Activated CD4-positive, alpha-beta T cell treated with anti-CD3 and anti-CD28 coated beads for 24 hours (primary cell): ENCODE results near the gene DAG1.

ENCODE experiments used
- DNase-seq, 2 donors: peaks; one replicate each; pipeline ENCODE4 v3.0.0-alpha.2; 2020; ENCODE audit warnings: low read depth in 2 of 2

Gene DAG1

DNA sequence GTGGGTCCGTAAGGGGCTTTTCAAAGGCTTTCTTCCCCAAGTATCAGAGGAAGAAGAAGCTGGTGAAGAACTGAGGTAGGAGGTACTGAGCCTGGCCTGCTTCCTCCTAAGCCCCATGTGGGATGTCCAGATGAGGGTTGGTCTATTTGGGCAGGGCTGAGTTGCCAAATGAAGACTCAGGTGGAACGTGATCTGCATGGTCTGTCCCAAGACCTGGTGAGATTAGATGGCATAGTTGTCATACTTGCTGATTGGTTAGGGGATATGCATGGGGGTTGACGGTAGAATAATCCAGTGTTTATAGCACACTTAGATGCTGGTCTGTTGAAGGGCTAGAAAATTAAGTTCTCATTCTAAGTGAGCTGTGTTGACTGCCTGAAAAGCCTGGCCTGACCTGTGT, 47.9 kb downstream of the DAG1 start:
- DNase-seq = no peak

- DNase-seq = no peak
Observed at GRCh38 chr3:49518441-49518840, 48.4 kb downstream of the DAG1 start.

GRCh38 chr3:49519296-49519695, 49.2 kb downstream of the DAG1 start:
- no peak for DNase-seq

GRCh38 chr3:49519916-49520385, 49.9 kb downstream of the DAG1 start:
- no peak for DNase-seq

DNA sequence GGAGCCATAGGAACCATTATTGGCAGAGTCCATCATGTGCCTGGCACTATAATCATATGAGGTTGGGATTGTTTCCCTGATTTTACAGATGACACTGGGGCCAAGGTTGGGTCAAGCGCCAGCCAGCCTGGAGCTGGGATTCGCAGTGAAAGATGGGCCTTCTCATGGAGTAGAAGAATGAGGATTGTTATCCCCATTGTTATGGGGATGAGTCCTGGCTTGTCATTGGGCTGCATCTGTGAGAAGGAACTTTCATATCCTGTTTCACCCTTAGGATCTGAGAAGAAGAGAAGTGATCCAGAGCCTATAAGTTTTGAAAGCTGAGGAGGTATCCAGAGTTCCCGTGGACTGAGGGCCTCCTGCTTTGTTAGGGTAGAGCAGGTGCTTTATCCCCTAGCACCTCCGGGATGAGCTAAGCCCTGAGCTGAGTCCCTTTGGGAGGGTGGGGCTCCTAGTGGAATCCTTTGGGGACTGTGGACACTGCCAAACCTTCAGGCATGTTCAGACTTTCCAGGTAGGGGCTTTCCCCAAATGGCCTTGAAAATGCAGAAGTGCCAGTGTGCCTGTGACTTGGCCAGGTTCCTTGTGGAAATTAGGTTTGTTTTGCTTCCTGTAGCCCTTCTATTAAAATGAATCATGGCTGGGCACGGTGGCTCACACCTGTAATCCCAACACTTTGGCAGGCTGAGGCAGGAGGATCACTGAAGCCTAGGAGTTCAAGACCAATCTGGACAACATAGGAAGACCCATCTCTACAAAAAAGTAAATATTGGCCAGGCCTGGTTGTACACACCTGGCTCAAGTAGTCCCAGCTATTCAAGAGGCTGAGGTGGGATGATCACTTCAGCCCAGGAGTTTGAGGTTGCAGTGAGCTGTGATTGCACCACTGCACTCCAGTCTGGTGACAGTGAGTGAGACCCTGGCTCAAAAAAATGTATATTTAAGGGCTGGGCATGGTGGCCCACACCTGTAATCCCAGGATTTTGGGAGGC, 54.0 kb downstream of the DAG1 start:
- DNase-seq = no peak

DNA sequence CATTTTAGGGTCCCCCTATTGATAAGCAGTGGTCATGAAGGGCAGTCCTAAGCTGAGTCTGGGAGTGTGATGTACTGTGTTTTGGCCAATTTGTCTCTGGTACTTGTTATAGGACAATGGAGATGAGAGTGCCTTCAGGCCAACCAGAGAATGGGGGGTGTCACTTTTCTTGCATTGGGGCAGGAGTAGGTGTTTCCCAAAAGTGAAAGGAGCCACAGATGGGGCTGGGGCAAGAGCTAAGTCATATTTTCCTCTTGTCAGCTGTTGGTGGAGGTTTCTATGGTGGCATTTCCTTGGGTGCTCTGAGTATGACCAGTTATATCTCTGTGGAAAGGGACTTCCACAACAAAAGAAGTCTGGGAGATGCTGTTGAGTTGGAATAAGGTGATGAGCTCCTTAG, 59.5 kb downstream of the DAG1 start:
- DNase-seq = no peak

DNA sequence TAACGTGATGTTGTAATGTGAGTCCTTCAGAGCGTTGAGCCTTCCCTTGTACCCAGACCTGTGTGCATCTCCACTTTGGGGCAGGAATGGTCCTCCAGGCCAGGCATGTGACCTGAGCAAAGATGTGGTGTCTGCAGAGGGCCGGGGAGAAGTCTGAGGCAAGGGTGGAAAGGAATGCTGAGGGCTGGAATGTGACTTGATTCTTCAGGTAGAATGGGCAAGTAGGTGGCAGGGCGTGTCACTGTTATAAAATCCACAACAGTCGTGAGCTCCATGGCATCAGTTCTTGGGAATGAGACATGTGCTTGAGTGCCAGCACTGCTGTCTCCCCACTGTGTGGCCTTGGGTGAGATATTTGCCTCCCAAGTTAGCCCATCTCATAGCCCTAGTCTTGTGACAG, 60.2 kb downstream of the DAG1 start:
- DNase-seq = no peak

- no peak for DNase-seq
Observed at GRCh38 chr3:49530701-49531100, 60.6 kb downstream of the DAG1 start.

GRCh38 chr3:49531218-49531617, 61.2 kb downstream of the DAG1 start:
- no peak for DNase-seq

DNA sequence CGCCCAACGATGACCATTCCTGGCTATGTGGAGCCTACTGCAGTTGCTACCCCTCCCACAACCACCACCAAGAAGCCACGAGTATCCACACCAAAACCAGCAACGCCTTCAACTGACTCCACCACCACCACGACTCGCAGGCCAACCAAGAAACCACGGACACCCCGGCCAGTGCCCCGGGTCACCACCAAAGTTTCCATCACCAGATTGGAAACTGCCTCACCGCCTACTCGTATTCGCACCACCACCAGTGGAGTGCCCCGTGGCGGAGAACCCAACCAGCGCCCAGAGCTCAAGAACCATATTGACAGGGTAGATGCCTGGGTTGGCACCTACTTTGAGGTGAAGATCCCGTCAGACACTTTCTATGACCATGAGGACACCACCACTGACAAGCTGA, 61.6 kb downstream of the DAG1 start:
- no peak for DNase-seq

DNA sequence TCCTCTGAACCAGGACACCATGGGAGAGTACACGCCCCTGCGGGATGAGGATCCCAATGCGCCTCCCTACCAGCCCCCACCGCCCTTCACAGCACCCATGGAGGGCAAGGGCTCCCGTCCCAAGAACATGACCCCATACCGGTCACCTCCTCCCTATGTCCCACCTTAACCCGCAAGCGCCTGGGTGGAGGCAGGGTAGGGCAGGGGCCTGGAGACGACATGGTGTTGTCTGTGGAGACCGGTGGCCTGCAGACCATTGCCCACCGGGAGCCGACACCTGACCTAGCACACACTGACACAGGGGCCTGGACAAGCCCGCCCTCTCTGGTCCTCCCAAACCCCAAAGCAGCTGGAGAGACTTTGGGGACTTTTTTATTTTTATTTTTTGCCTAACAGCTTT, 63.0 kb downstream of the DAG1 start:
- DNase-seq = no peak

DNA sequence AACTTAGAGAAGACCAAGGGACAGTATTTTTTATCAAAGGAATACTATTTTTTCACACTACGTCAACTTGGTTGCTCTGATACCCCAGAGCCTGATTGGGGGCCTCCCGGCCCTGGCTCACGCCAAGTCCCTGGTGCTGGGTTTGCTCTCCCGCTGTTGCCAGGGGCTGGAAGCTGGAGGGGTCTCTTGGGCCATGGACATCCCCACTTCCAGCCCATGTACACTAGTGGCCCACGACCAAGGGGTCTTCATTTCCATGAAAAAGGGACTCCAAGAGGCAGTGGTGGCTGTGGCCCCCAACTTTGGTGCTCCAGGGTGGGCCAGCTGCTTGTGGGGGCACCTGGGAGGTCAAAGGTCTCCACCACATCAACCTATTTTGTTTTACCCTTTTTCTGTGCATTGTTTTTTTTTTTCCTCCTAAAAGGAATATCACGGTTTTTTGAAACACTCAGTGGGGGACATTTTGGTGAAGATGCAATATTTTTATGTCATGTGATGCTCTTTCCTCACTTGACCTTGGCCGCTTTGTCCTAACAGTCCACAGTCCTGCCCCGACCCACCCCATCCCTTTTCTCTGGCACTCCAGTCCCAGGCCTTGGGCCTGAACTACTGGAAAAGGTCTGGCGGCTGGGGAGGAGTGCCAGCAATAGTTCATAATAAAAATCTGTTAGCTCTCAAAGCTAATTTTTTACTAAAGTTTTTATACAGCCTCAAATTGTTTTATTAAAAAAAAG, 63.9 kb downstream of the DAG1 start:
- DNase-seq = no peak

DNA sequence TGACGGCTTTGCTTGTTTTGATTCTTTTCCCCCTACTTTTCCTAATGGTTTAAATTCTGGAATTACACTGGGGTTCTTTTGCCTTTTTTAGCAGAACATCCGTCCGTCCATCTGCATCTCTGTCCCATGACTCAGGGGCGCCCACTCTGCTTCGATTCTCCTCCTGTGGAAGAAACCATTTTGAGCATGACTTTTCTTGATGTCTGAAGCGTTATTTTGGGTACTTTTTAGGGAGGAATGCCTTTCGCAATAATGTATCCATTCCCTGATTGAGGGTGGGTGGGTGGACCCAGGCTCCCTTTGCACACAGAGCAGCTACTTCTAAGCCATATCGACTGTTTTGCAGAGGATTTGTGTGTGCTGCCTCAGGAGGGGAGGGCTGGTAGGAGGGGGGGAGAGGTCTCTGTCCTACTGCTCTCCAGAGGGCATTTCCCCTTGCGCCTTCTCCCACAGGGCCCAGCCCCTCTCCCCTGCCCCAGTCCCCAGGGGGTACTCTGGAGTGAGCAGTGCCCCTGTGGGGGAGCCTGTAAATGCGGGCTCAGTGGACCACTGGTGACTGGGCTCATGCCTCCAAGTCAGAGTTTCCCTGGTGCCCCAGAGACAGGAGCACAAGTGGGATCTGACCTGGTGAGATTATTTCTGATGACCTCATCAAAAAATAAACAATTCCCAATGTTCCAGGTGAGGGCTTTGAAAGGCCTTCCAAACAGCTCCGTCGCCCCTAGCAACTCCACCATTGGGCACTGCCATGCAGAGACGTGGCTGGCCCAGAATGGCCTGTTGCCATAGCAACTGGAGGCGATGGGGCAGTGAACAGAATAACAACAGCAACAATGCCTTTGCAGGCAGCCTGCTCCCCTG, 64.7 kb downstream of the DAG1 start:
- no peak for DNase-seq

- no peak for DNase-seq
Observed at GRCh38 chr3:49535971-49536874, 66.2 kb downstream of the DAG1 start.

DNA sequence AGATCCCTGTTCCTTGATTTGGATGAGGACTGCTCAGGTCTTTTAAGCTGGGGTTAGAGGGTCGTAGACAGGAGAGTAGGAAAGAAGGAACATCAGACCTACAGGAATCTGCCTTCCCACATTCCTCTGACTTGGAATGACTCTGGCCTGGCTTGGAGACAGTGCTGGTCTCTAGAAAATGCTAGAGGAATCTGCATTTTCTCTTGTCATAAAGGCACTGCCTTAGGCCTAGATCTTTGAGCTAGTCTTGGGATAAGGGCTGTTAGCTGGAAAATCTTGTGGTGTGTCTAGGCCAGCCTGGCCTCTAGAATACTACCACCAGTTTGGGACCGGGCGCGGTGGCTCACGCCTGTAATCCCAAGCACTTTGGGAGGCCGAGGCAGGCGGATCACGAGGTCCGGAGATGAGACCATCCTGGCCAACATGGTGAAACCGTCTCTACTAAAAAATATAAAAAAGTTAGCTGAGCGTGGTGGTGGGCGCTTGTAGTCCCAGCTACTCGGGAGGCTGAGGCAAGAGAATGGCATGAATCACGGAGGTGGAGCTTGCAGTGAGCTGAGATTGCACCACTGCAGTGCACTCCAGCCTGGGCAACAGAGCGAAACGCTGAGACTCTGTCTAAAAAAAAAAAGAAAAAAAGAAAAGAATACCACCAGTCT, 66.9 kb downstream of the DAG1 start:
- DNase-seq = no peak

GRCh38 chr3:49539659-49540560, 69.8 kb downstream of the DAG1 start:
- peak; percentile 91 to 93 for DNase-seq

GRCh38 chr3:49552087-49552486, 82.0 kb downstream of the DAG1 start:
- DNase-seq = no peak

GRCh38 chr3:49553324-49553691, 83.2 kb downstream of the DAG1 start:
- no peak for DNase-seq
